Activated B cell treated with CpG ODN at 0.5 μM for 24 hours (primary cell): ENCODE measurements around the gene PLCB1. TPM values are rescaled to one million over a fixed set of nuclear protein-coding genes. Genes with fewer than 3 reads are reported as not detected.

Source experiments
- ATAC-seq: fragments of 200-7000 bp; cut with Tn5 transposase; one replicate; pipeline ENCODE4 v1.10.0; 2021; ENCODE audit warnings: low read depth, mild to moderate bottlenecking, moderate library complexity
- CTCF ChIA-PET: fragments of 350-600 bp; sonication (Branson Sonifier 250); formaldehyde crosslinking; loops from one replicate; lab custom pipeline; 2021; ENCODE audit warnings: antibody characterized with exemption; lab: Charles Lee
- POLR2A ChIA-PET: fragments of 350-600 bp; sonication (Branson Sonifier 250); formaldehyde crosslinking; loops from one replicate; lab custom pipeline; 2021; ENCODE audit warnings: antibody characterized with exemption; lab: Charles Lee
- DNase-seq: peaks from one replicate; pipeline ENCODE4 v3.0.0; 2022
- H3K27ac Mint-ChIP-seq: one replicate; pipeline ENCODE4 v1.8.0; 2020; ENCODE audit warnings: mixed read lengths
- H3K27me3 Mint-ChIP-seq: one replicate; pipeline ENCODE4 v1.8.0; 2021; ENCODE audit warnings: mixed read lengths
- H3K36me3 Mint-ChIP-seq: one replicate; pipeline ENCODE4 v1.8.0; 2021; ENCODE audit warnings: low read depth, mixed read lengths
- H3K4me1 Mint-ChIP-seq: one replicate; pipeline ENCODE4 v1.8.0; 2021; ENCODE audit warnings: mixed read lengths
- H3K4me3 Mint-ChIP-seq: one replicate; pipeline ENCODE4 v1.8.0; 2020; ENCODE audit warnings: mild to moderate bottlenecking, mixed read lengths
- H3K9me3 Mint-ChIP-seq: one replicate; pipeline ENCODE4 v1.8.0; 2020; ENCODE audit warnings: mixed read lengths
- CTCF ChIP-seq: fragments of 200-600 bp; IDR thresholded peaks from one replicate; pipeline ENCODE4 v1.8.0; 2022; ENCODE audit warnings: antibody characterized with exemption, mild to moderate bottlenecking
- intact Hi-C: fragments of 100-400 bp; cut with micrococcal nuclease; formaldehyde crosslinking; loops from one replicate; pipeline ENCODE4 v1.15.1; 2024
- total RNA-seq: library from RNA; stranded (reverse); gene quantifications from 2 replicates; pipeline ENCODE4 v1.2.3, GENCODE V29; 2022

PLCB1 gene
- total RNA-seq, 1 donor from 2014 or later, result 0.86 TPM

DNA sequence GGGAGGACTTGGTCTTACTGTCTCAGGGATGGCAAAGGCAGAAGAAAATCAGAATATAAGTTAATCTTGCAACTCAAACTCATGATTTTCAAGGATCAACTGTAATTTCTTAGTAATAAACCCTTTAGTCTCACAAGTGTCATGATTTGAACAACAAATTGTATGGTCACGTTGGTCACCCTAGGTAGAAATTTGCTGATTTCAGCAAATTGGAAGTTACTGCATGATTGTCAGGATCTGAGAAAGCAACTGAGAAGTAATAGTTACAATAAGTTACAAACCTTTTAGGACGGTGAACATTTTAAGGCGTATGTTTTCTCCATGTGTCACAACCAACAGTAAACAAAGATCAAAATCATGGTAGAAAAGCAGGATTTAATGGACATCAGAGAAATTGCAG is 375.2 kb downstream of the PLCB1 start:
- H3K4me1 Mint-ChIP-seq, result no peaks in the 10 kb centered on the region
- no peak overlapping the region for H3K4me3 Mint-ChIP-seq
- H3K27ac Mint-ChIP-seq, result no peak overlapping the region
- intact Hi-C loops, result no loop called here
- CTCF ChIA-PET, result no interaction called here
- no peaks in the 10 kb centered on the region for H3K27me3 Mint-ChIP-seq
- H3K36me3 Mint-ChIP-seq, result no peaks in the 10 kb centered on the region
- DNase-seq (no peak), ATAC-seq (no peak)
- POLR2A ChIA-PET, result no interaction called here
- TF ChIP-seq CTCF, result no peak
- no peaks in the 10 kb centered on the region for H3K9me3 Mint-ChIP-seq

DNA sequence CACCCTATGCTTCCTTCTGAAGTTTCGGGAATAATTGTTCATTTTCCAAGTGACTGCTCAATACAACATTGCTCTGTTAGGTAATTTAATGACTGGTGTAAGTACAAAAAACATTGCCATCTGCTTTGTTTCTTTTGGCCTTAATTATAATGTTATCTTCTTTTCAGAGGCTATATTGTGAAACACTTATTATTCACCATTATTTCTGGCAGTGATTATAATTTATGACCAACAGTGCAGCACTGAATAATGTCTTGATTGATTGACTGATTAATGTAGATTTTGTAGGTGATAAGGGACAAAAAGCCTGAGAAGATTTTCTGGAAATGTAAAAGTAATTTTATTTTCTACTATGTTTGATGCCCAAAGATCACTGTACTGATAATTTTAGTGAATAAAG is 377.7 kb downstream of the PLCB1 start:
- H3K27ac Mint-ChIP-seq, result no peak overlapping the region
- ChIA-PET POLR2A (no interaction called here), CTCF (no interaction called here)
- intact Hi-C loops, result no loop called here
- TF ChIP-seq CTCF, result no peak
- H3K9me3 Mint-ChIP-seq, result no peaks in the 10 kb centered on the region
- H3K36me3 Mint-ChIP-seq, result no peaks in the 10 kb centered on the region
- no peak overlapping the region for H3K4me3 Mint-ChIP-seq
- ATAC-seq (no peak), DNase-seq (no peak)
- no peaks in the 10 kb centered on the region for H3K27me3 Mint-ChIP-seq
- no peaks in the 10 kb centered on the region for H3K4me1 Mint-ChIP-seq

DNA sequence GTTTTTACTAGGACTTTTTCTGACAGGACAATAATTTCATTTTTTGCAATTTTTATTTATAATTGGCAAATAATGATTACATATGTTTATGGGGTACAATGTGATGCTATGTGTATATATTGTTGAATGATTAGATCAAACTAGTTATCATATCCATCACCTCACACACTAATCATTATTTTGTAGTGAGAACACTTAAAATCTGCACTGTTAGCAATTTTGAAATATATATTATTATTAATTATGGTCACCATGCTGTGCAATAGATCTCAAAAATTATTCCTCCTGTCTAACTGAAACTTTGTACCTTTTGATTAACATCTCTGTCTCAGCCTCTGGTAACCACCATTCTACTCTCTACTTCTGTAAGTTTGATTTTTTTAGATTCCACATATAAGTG is 378.7 kb downstream of the PLCB1 start:
- no peak for ATAC-seq
- no peaks in the 10 kb centered on the region for H3K4me1 Mint-ChIP-seq

GRCh38 chr20:8512003-8512402 is 379.9 kb downstream of the PLCB1 start:
- DNase-seq (no peak), ATAC-seq (no peak)
- POLR2A ChIA-PET, result no interaction called here
- Mint-ChIP-seq H3K36me3 (no peaks in the 10 kb centered on the region), H3K4me1 (no peaks in the 10 kb centered on the region), H3K9me3 (no peaks in the 10 kb centered on the region), H3K4me3 (no peak overlapping the region), H3K27ac (no peak overlapping the region), H3K27me3 (no peaks in the 10 kb centered on the region)
- TF ChIP-seq CTCF, result no peak
- CTCF ChIA-PET, result no interaction called here
- intact Hi-C loops, result no loop called here

More for the DNA sequence above, 378.7 kb downstream of the PLCB1 start:
- ChIA-PET CTCF (no interaction called here), POLR2A (no interaction called here)
- no peak for DNase-seq
- intact Hi-C loops, result no loop called here
- Mint-ChIP-seq H3K4me3 (no peak overlapping the region), H3K36me3 (no peaks in the 10 kb centered on the region), H3K27me3 (no peaks in the 10 kb centered on the region), H3K9me3 (no peaks in the 10 kb centered on the region), H3K27ac (no peak overlapping the region)
- TF ChIP-seq CTCF, result no peak

- Mint-ChIP-seq H3K4me1 (peaks cover 8% of the 10 kb centered on the region), H3K36me3 (no peaks in the 10 kb centered on the region), H3K4me3 (no peak overlapping the region), H3K27me3 (no peaks in the 10 kb centered on the region), H3K27ac (no peak overlapping the region), H3K9me3 (no peaks in the 10 kb centered on the region)
- CTCF ChIA-PET, result no interaction called here
- TF ChIP-seq CTCF, result no peak
- no peak for ATAC-seq
- POLR2A ChIA-PET, result no interaction called here
- DNase-seq, result no peak
- intact Hi-C loops, result no loop called here
Observed at GRCh38 chr20:8515810-8516435, 383.9 kb downstream of the PLCB1 start.
